GM12878 (cell line): ENCODE measurements around the gene CALD1. TPM values are rescaled to one million over a fixed set of nuclear protein-coding genes. Genes with fewer than 3 reads are reported as not detected.

Experiments
- ATAC-seq: fragments of 200-7000 bp; cut with Tn5 transposase; 3 replicates; pipeline ENCODE4 v1.9.1; 2020; ENCODE audit warnings: mild to moderate bottlenecking, moderate library complexity
- BruUV-seq: library from RNA; stranded (reverse); fragments of 400-500 nt; replicated peaks from 2 replicates; lab custom pipeline; 2021; lab: Mats Ljungman, UMichigan
- CTCF ChIA-PET: fragments of 300-600 bp; sonication (Branson Sonifier 250); formaldehyde crosslinking; extraction: SDS; loops from one replicate; lab custom pipeline; 2021; ENCODE audit warnings: inconsistent platforms; lab: Yijun Ruan, JAX
- POLR2A ChIA-PET: fragments of 350-600 bp; formaldehyde crosslinking; extraction: SDS; loops from one replicate; lab custom pipeline; 2021; ENCODE audit warnings: inconsistent platforms; lab: Charles Lee
- RAD21 ChIA-PET: fragments of 300-600 bp; sonication (Branson Sonifier 250); formaldehyde crosslinking; loops from one replicate; lab custom pipeline; 2023; ENCODE audit warnings: antibody characterized with exemption; ENCODE audit not compliant: unreplicated experiment; lab: Charles Lee
- SMC1A ChIA-PET: fragments of 300-600 bp; sonication (Branson Sonifier 250); formaldehyde crosslinking; loops from one replicate; lab custom pipeline; 2023; ENCODE audit not compliant: unreplicated experiment, uncharacterized antibody; lab: Charles Lee
- DNase-seq: peaks from one replicate; pipeline ENCODE4 v3.0.0-alpha.2; 2011; ENCODE audit warnings: low read depth, low spot score
- FAIRE-seq: peaks from 3 replicates; lab custom pipeline; 2011; peaks lifted over from hg19 to GRCh38; lab: Jason Lieb, UNC
- H2AFZ ChIP-seq: 2 replicates; pipeline ENCODE4 v1.6.0; 2011; ENCODE audit warnings: low read depth, low read length, control low read depth; ENCODE audit not compliant: control insufficient read depth
- H3K27ac ChIP-seq: 2 replicates; pipeline ENCODE4 v1.5.1; 2011; ENCODE audit warnings: control low read depth; ENCODE audit not compliant: control insufficient read depth, insufficient read depth
- H3K27me3 ChIP-seq, 2 experiments: replicated peaks in 1 of 2; 2 replicates each; pipeline versions ENCODE4 v1.6.0 to v1.6.1; 2011; ENCODE audit warnings: low read length in 1 of 2; ENCODE audit not compliant: control insufficient read depth in 2 of 2, insufficient read depth in 2 of 2
- H3K36me3 ChIP-seq, 2 experiments: 2 replicates each; pipeline ENCODE4 v1.5.1; 2011; ENCODE audit warnings: low read length in 1 of 2; ENCODE audit not compliant: control insufficient read depth in 2 of 2, insufficient read depth in 2 of 2
- H3K4me1 ChIP-seq: 2 replicates; pipeline ENCODE4 v1.6.1; 2011; ENCODE audit warnings: mild to moderate bottlenecking, low read length, moderate library complexity, mixed read lengths; ENCODE audit not compliant: control insufficient read depth, insufficient read depth
- H3K4me2 ChIP-seq: 2 replicates; pipeline ENCODE4 v1.6.0; 2011; ENCODE audit warnings: control low read depth; ENCODE audit not compliant: control insufficient read depth, insufficient read depth
- H3K4me3 ChIP-seq: fragments of 200-600 bp; sonication (generic); 2 replicates; pipeline ENCODE4 v1.5.1; 2016
- H3K79me2 ChIP-seq: 2 replicates; pipeline ENCODE4 v1.6.0; 2011; ENCODE audit warnings: low read length; ENCODE audit not compliant: control insufficient read depth, insufficient read depth
- H3K9ac ChIP-seq: 2 replicates; pipeline ENCODE4 v1.8.0; 2011; ENCODE audit warnings: low read length, control low read depth, mixed read lengths; ENCODE audit not compliant: control insufficient read depth, insufficient read depth
- H3K9me3 ChIP-seq: replicated peaks from 3 replicates; pipeline ENCODE4 v1.5.1; 2011; ENCODE audit warnings: mild to moderate bottlenecking, low read length; ENCODE audit not compliant: control insufficient read depth, insufficient read depth
- H4K20me1 ChIP-seq: 2 replicates; pipeline ENCODE4 v1.6.0; 2011; ENCODE audit not compliant: control insufficient read depth, insufficient read depth
- CEBPB ChIP-seq, 2 experiments: fragments of 150-350 bp in 1 of 2; IDR thresholded peaks; 2 replicates each; pipeline ENCODE4 v1.6.1; 2012 to 2014; ENCODE audit warnings: low read depth in 2 of 2, low read length in 2 of 2, borderline replicate concordance in 1 of 2, inconsistent platforms in 1 of 2
- CHD2 ChIP-seq: IDR thresholded peaks from 2 replicates; pipeline ENCODE4 v1.6.1; 2011; ENCODE audit warnings: low read depth, low read length, improper control_type of control experiment, borderline replicate concordance
- EED ChIP-seq: sonication (generic); IDR thresholded peaks from 2 replicates; pipeline ENCODE4 v1.6.1; 2016; ENCODE audit warnings: antibody characterized with exemption, low read depth
- ESRRA ChIP-seq: IDR thresholded peaks from 2 replicates; pipeline ENCODE4 v1.6.1; 2012; ENCODE audit warnings: mild to moderate bottlenecking, low read length, improper control_type of control experiment
- LARP7 ChIP-seq: fragments of 450-650 bp; IDR thresholded peaks from 2 replicates; pipeline ENCODE4 v1.6.1; 2017; ENCODE audit warnings: mild to moderate bottlenecking
- MLLT1 ChIP-seq: fragments of 450-650 bp; IDR thresholded peaks from 2 replicates; pipeline ENCODE4 v1.6.1; 2016; ENCODE audit warnings: mild to moderate bottlenecking
- MTA2 ChIP-seq: fragments of 450-650 bp; IDR thresholded peaks from 2 replicates; pipeline ENCODE4 v1.6.1; 2016; ENCODE audit warnings: low read depth, mild to moderate bottlenecking, moderate library complexity
- MTA3 ChIP-seq: IDR thresholded peaks from 2 replicates; pipeline ENCODE4 v1.6.1; 2012; ENCODE audit warnings: low read length, inconsistent platforms, borderline replicate concordance
- NR2C1 ChIP-seq: fragments of 450-650 bp; IDR thresholded peaks from 2 replicates; pipeline ENCODE4 v1.6.1; 2017; ENCODE audit warnings: antibody characterized with exemption, mild to moderate bottlenecking, moderate library complexity
- RCOR1 ChIP-seq: conservative IDR thresholded peaks from 2 replicates; pipeline ENCODE4 v1.6.1; 2012; ENCODE audit warnings: low read depth, low read length, improper control_type of control experiment
- SP1 ChIP-seq: IDR thresholded peaks from one replicate; pipeline ENCODE4 v1.6.1; 2011; ENCODE audit warnings: low read depth, low read length
- ZBTB11 ChIP-seq: fragments of 450-650 bp; formaldehyde crosslinking; IDR thresholded peaks from 2 replicates; pipeline ENCODE4 v1.5.0; 2022; ENCODE audit warnings: mild to moderate bottlenecking, missing genetic modification characterization
- WGBS: methylation state at CpG from one replicate; pipeline ENCODE4 v1.1.6; 2016; ENCODE audit warnings: low lambda C conversion rate; ENCODE audit not compliant: insufficient replicate concordance, insufficient coverage; ENCODE audit errors: missing lambda C conversion rate; 5-methylcytosine and 5-hydroxymethylcytosine counted together
- in situ Hi-C: fragments of 300-500 bp; cut with MboI; formaldehyde crosslinking; loops from 9 replicates; pipeline ENCODE4 v1.14.3; 2018; ENCODE audit warnings: mixed read lengths
- intact Hi-C: fragments of 100-400 bp; cut with micrococcal nuclease; formaldehyde crosslinking; loops from one replicate; pipeline ENCODE4 v1.14.2; 2022; ENCODE audit not compliant: unreplicated experiment
- polyA plus RNA-seq, 11 experiments: library from polyadenylated mRNA; depleted of rRNA in 4 of 11; unstranded in 6 of 11; stranded (reverse) in 5 of 11; fragments of >200 nt; fragmentation: Nextera tagmentation in 4 of 11; fragmentation: Illumina TruSeq in 1 of 11; extraction: Ambion mirVana in 4 of 11; extraction: Trizol in 1 of 11; gene quantifications; 1 replicate in 1 of 11; 2 replicates in 10 of 11; pipeline versions ENCODE4 v1.2.1 to v1.2.3, GENCODE V29; 2011 to 2016; ENCODE audit warnings: inconsistent platforms in 2 of 11, missing spikeins in 2 of 11, low read depth in 1 of 11
- total RNA-seq, 4 experiments: library from RNA; depleted of rRNA in 3 of 4; stranded (reverse); fragments of >200 nt in 3 of 4; fragmentation: Illumina TruSeq in 1 of 4; extraction: Trizol in 1 of 4; gene quantifications; 2 replicates each; pipeline versions ENCODE4 v1.2.1 to v1.2.3, GENCODE V29; 2013 to 2021
- TF ChIP-seq, protein P1 (sequence below): fragments of 450-650 bp; IDR thresholded peaks from 2 replicates; pipeline ENCODE4 v1.6.1; 2017; ENCODE audit warnings: mild to moderate bottlenecking

The CALD1 gene
- total and polyA plus RNA-seq, 10 of the 15 experiments (the other 5 are each of a cell fraction or from before 2014, with no cell fraction given): 0.03 to 1.3 (median 0.22) TPM

- TF ChIP-seq EED (peak; percentile 42; the same call in 1 of the 2 replicates), NR2C1 (no peak), RCOR1 (no peak)
Observed at GRCh38 chr7:134920026-134920753, 140.8 kb downstream of the CALD1 start (continued).

- in situ Hi-C loops (no loop called here), intact Hi-C loops (no loop called here)
- H3K9ac ChIP-seq: no peak overlapping the region
- BruUV-seq: no TSS peak
- ChIA-PET CTCF (interaction anchor here (0.6 to 0.7 kb wide), 2 partner anchors 18 to 133 kb away, joined by 3 read pairs; no protein-coding TSS in a partner anchor), RAD21 (no interaction called here), SMC1A (interaction anchor here (0.9 kb wide), 1 partner anchor 288 kb away, joined by 3 read pairs; no protein-coding TSS in a partner anchor), POLR2A (interaction anchor here (0.6 kb wide), 1 partner anchor 273 kb away, joined by 3 read pairs; no protein-coding TSS in a partner anchor)
- ATAC-seq (no peak), DNase-seq (no peak), FAIRE-seq (no peak)
- no peaks in the 10 kb centered on the region for H4K20me1 ChIP-seq
- H3K4me1 ChIP-seq: peaks cover 11% of the 10 kb centered on the region; the same call in 1 of the 2 replicates
- no peaks in the 10 kb centered on the region for H3K36me3 ChIP-seq
- H3K79me2 ChIP-seq: no peaks in the 10 kb centered on the region
- no peak overlapping the region for H3K27ac ChIP-seq
- no peak overlapping the region for H3K4me3 ChIP-seq
- no peak overlapping the region for H3K4me2 ChIP-seq
- WGBS: 67% methylated on average over 5 of the region's 5 CpGs
- H3K9me3 ChIP-seq: no peaks in the 10 kb centered on the region; the same call in 2 of the 3 replicates
- no peaks in the 10 kb centered on the region for H3K27me3 ChIP-seq
- no peak overlapping the region for H2AFZ ChIP-seq
- TF ChIP-seq SP1: no peak
- no peak for TF ChIP-seq CHD2
- no peak for TF ChIP-seq MTA2
- no peak for TF ChIP-seq LARP7
- TF ChIP-seq CEBPB (IDR thresholded peaks at IDR 0.05; ENCODE audit: borderline replicate concordance in 1 of 2, low read depth in 2 of 2, low read length in 2 of 2): no peak
- no peak for TF ChIP-seq ZBTB11 (CRISPR knock-in tag)
- TF ChIP-seq ESRRA: no peak
- TF ChIP-seq MLLT1: no peak
- TF ChIP-seq MTA3: no peak
- TF ChIP-seq, protein P1, sequence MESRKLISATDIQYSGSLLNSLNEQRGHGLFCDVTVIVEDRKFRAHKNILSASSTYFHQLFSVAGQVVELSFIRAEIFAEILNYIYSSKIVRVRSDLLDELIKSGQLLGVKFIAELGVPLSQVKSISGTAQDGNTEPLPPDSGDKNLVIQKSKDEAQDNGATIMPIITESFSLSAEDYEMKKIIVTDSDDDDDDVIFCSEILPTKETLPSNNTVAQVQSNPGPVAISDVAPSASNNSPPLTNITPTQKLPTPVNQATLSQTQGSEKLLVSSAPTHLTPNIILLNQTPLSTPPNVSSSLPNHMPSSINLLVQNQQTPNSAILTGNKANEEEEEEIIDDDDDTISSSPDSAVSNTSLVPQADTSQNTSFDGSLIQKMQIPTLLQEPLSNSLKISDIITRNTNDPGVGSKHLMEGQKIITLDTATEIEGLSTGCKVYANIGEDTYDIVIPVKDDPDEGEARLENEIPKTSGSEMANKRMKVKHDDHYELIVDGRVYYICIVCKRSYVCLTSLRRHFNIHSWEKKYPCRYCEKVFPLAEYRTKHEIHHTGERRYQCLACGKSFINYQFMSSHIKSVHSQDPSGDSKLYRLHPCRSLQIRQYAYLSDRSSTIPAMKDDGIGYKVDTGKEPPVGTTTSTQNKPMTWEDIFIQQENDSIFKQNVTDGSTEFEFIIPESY: no peak
Observed at GRCh38 chr7:134922720-134923704, 143.6 kb downstream of the CALD1 start.
